Uterus (tissue), 2 donors: Measurements from ENCODE around the gene CACNA1D.

ENCODE experiments used
- POLR2A ChIP-seq, 2 donors: fragments of 450-650 bp; IDR thresholded peaks; one replicate each; pipeline ENCODE4 v1.6.1; 2016; ENCODE audit warnings: antibody characterized with exemption in 2 of 2, mild to moderate bottlenecking in 1 of 2, moderate library complexity in 1 of 2
- TF ChIP-seq, protein P1 (sequence below), 4 experiments: fragments of 200-600 bp in 2 of 4; fragments of 450-650 bp in 2 of 4; sonication (generic) in 2 of 4; IDR thresholded peaks; one replicate each; pipeline ENCODE4 v1.5.1; 2016 to 2019; ENCODE audit warnings: antibody characterized with exemption in 4 of 4, mild to moderate bottlenecking in 2 of 4, moderate library complexity in 1 of 4

DNA sequence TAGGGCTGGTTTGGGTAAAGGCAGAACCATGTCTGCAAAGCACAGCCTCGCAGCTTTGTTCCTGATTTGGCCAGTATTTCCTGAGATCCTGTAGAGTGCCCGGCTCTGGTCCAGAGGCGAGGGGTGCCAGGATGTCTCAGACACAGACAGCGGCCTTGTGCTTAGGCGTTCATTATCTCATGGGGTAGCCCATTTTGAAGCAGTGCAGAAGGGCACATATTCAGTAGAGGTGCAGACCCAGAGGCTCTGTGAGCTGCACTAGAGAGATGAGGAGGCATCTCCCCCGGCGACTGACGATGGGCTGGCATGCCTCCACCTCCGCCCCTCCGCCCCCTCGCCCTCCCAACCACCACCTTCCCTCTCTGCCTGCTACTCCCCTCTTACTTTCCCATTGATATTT lies 181.5 kb downstream of the CACNA1D start:
- TF ChIP-seq, protein P1, sequence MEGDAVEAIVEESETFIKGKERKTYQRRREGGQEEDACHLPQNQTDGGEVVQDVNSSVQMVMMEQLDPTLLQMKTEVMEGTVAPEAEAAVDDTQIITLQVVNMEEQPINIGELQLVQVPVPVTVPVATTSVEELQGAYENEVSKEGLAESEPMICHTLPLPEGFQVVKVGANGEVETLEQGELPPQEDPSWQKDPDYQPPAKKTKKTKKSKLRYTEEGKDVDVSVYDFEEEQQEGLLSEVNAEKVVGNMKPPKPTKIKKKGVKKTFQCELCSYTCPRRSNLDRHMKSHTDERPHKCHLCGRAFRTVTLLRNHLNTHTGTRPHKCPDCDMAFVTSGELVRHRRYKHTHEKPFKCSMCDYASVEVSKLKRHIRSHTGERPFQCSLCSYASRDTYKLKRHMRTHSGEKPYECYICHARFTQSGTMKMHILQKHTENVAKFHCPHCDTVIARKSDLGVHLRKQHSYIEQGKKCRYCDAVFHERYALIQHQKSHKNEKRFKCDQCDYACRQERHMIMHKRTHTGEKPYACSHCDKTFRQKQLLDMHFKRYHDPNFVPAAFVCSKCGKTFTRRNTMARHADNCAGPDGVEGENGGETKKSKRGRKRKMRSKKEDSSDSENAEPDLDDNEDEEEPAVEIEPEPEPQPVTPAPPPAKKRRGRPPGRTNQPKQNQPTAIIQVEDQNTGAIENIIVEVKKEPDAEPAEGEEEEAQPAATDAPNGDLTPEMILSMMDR (IDR thresholded peaks at IDR 0.05) = no peak
- TF ChIP-seq POLR2A (IDR thresholded peaks at IDR 0.05) = no peak
